ENCODE data around the gene PRKG1.
"Not testable (repeated sequence)": the region's sequence is repeated elsewhere in the genome, so short reads cannot be mapped to it uniquely, and the experiment has no call there.

PRKG1 gene

GRCh38 chr10:51981731-51982130, 907.4 kb downstream of the PRKG1 start:
- DNase-seq, result no peak

DNA sequence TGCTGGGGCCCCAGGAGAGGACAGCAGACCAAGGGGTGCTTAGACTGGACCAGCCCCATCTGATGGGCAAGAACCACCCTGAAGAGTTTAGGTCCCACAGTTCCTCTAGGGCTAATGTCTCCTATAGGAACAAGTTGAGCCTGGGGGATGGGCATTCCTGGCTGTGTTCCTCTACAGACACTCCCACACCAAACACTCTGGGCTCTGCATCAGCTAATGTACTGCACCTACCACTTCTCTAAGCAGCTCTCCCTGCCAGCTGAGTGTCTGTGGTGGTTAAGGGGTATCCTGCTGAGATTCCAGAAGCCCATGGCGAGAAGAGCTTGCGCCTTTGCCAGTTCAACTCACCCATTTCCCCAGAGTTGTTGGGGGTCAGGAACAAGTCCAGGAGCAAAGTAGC, 909.2 kb downstream of the PRKG1 start:
- no peak for DNase-seq

GRCh38 chr10:51985336-51985735, 911.0 kb downstream of the PRKG1 start:
- no peak for DNase-seq

DNA sequence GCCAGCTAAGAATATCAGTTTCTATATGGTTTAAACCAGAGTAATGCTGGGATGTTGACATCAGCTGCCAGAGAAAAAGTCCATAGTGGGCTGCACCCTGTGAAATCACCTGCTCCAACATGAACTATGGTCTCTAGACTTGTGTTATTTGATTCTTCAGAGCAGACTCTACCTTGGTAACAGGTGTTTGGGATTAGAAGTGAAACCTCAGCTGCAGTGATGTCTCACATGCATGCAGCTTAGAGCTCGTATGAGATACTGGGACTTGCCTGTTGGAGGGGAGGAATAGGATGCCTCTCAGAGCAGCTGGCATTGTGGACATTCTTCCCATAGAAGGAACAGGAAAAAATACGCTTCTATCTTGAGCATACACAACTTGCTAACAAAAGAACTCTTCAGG, 912.2 kb downstream of the PRKG1 start:
- DNase-seq, result no peak

DNA sequence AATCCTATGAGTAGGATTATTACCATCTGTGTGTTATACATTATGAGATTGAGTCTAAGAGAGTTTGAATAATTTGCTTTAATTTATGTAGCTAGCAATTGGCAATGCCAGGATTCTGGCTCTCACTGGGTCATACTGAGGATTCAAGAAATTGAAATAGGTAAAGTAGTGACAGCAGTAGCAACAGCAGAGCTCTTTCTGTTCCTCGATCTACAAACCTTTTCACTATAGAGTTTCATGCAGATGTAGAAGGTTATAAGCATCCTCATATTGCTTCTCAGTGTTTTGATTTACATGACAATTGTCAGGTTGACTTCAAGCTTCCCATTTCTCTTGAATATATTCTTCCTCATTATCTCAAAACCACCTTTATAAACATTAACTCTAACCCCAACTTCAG, 919.2 kb downstream of the PRKG1 start:
- no peak for DNase-seq

DNA sequence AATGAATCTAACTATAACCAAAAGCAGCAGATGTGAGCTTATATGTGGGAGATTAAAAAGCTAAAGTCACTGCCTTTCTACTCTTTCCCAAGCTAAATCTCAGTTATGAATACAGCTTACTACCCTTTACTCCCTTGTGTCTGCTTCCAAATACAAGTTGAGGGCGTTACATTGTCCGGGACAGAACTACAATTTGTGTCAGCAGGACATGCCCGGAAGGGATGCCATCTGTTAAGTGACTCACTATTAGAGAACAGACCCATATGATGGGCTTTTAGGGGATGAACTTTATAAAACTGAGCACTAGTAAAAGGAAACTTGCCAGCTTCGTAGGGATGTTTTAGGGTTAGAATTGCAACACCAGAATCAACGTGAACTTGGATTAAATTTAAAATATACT, 924.8 kb downstream of the PRKG1 start:
- no peak for DNase-seq

GRCh38 chr10:52004342-52004949, 930.2 kb downstream of the PRKG1 start:
- peak; percentile 47 for DNase-seq

GRCh38 chr10:52007091-52007490, 932.8 kb downstream of the PRKG1 start:
- DNase-seq, result no peak

- no peak for DNase-seq
Observed at GRCh38 chr10:52011118-52011517, 936.8 kb downstream of the PRKG1 start.

DNA sequence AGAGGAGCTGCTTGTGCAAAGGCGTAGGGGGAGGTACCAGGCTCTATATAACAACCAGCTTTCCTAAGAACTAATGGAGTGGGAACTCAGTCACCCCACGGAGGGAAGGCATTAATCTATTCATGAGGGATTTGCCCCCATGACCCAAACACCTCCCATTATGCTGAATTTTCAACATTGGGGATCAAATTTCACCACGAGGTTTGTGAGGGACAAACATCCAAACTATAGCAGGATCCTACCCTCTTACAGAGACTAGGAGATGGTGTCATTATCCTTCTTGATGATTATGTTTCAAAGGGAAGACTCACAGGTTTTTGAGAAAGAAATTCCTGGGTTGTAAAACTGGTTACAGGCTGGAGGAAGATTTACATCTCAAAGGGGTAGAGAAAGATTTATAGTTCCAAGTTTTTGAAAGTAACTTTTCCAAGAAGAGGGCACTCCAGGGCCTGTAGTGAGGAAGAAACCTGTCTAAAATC, 944.8 kb downstream of the PRKG1 start:
- DNase-seq, result no peak

DNA sequence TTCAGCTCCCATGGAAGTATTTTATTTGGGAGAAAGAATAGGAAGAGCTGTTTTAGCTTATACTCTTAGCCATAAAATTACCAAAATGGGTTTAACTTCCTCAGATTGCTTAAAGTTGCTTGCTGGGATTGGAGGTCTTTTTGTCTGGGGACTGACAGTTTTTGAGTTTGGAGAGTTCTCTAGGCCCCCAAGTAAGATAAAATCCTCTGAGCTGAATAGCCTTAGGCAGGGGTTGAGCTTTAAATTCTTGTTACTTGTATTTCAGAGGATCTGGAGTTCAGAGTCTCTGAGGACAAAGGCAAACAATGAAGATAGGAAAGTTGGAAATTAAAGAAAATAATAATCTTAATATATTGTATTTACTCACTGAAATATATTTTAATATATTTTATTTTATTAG, 945.4 kb downstream of the PRKG1 start:
- DNase-seq, result no peak

- DNase-seq, result no peak
Observed at GRCh38 chr10:52020173-52020572, 945.9 kb downstream of the PRKG1 start.

DNA sequence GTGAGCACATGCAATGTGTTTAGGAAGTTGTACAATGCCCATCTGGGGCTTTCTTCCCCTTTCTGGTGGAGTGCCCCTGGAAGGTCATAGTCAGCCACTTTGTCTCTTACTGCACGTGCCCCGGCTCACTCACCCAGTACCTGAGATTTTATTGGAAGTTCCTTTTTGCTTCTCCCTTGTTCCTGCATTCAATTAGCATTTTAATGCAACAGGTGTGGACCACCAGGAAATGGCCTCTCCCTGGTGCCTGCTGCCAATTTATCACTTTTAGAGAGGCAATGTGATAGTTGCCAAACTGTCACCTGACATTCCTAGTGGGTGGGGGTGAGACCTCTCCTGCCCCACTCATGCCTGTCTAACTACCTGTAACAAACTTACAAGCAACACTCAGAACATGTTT, 946.4 kb downstream of the PRKG1 start:
- no peak for DNase-seq

- DNase-seq, result no peak
Observed at GRCh38 chr10:52027055-52027705, 952.9 kb downstream of the PRKG1 start.

GRCh38 chr10:52028523-52028858, 954.2 kb downstream of the PRKG1 start:
- no peak for DNase-seq

- DNase-seq, result no peak
Observed at GRCh38 chr10:52029628-52030027, 955.3 kb downstream of the PRKG1 start.

- no peak for DNase-seq
Observed at GRCh38 chr10:52030051-52030790, 955.9 kb downstream of the PRKG1 start.

DNA sequence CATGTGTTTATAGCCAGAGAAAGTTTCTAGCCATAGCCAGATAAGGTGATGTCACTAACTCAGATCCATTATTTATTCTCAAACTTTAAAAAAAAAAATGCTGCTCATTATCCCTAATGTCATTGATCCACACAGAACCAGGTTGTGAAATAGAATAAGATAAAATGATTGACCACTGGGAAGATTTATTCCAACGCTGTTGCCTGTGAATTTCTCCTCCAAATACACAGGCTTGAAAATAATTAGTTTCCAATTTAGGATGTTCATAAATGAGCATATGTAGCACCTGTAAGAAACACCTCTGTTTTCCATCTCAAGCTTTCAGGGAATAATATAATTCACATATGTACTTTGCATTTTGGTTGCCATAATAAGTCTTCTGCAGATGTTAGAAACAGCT, 956.7 kb downstream of the PRKG1 start:
- DNase-seq, result no peak

- no peak for DNase-seq
Observed at GRCh38 chr10:52031771-52032170, 957.5 kb downstream of the PRKG1 start.

DNA sequence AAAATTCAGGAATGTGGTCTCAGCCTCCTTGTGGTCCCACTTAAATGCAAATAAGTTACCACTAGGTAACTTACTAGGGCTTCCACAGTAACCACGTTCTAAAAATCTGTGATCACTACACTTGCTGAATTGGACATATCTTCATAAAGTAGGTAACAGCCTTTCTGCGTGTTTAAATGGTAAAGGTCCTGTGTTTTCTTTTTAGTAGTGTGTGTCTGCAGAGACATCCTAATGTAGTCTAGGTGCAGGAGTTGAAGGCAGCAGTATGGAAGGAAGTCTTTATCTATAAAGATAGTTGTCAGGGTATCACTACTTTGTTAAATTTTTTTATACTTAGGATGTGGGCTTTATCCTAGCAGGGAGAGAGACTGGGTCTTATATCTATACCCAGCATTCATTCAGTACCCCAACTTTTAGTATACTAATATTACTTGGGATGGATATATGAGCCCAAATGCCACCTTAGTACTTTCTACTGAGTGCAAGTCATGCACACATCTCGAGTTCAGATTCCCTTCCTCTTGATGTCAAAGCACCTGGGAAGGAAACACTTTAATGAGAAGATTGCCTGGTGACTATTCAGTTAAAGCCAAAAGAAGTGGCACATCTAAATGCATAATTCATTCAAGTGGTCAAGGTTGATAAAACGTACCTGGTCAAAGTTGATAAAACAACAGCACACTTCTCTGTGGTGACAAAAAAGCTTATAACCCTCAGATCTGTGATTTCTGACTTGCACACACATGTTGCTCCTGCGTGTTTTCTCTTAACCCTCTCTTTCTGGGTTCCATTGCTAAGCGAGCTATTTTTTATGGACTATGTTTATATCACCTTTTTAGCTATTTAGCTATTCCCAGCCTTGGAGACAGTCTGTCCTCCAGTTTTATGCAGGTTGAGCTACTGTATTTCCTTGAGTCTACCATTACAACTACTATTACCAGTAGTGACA, 958.7 kb downstream of the PRKG1 start:
- no peak for DNase-seq

- DNase-seq, result not testable (repeated sequence)
Observed at GRCh38 chr10:52039002-52039793, 964.9 kb downstream of the PRKG1 start.

GRCh38 chr10:52040486-52040885, 966.2 kb downstream of the PRKG1 start:
- no peak for DNase-seq
